Astrocyte (in vitro differentiated cells and primary cell): Measurements from ENCODE around the gene IFITM5.

Experiments used
- EZH2 ChIP-seq: IDR thresholded peaks from 2 replicates; pipeline ENCODE4 v1.6.1; 2012; ENCODE audit warnings: mild to moderate bottlenecking, low read length, inconsistent platforms; ENCODE audit not compliant: insufficient read depth
- TF ChIP-seq, protein P1 (sequence below): IDR thresholded peaks from 2 replicates; pipeline ENCODE4 v1.5.1; 2011; ENCODE audit warnings: low read depth, mild to moderate bottlenecking, inconsistent platforms, low read length, moderate library complexity; ENCODE audit not compliant: insufficient read depth

DNA sequence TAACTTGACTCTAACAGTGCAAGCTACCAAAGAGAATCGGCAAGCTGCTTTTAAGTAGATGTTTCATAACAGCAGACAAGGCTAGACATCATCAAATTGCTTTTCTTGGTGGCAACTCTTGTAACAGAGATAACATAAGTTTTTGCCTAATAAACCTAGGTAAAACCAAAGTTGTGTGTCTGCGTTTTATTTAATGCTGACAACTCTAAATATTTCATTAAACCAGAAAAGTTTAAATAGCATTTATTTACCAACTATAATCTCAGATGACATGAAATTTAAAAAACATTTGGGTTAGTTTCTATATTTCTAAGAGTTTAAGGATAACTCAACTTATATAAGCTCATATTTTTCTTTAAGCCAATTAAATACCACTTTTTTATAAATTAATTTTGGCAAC lies 40.6 kb upstream of the IFITM5 start:
- TF ChIP-seq, protein P1, sequence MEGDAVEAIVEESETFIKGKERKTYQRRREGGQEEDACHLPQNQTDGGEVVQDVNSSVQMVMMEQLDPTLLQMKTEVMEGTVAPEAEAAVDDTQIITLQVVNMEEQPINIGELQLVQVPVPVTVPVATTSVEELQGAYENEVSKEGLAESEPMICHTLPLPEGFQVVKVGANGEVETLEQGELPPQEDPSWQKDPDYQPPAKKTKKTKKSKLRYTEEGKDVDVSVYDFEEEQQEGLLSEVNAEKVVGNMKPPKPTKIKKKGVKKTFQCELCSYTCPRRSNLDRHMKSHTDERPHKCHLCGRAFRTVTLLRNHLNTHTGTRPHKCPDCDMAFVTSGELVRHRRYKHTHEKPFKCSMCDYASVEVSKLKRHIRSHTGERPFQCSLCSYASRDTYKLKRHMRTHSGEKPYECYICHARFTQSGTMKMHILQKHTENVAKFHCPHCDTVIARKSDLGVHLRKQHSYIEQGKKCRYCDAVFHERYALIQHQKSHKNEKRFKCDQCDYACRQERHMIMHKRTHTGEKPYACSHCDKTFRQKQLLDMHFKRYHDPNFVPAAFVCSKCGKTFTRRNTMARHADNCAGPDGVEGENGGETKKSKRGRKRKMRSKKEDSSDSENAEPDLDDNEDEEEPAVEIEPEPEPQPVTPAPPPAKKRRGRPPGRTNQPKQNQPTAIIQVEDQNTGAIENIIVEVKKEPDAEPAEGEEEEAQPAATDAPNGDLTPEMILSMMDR: no peak
- no peak for TF ChIP-seq EZH2
